Measurements from ENCODE around the gene BST1.
"Not testable (repeated sequence)": the region's sequence is repeated elsewhere in the genome, so short reads cannot be mapped to it uniquely, and the experiment has no call there.

GRCh38 chr4:15733061-15733460 is 30.2 kb downstream of the BST1 start:
- TF ChIP-seq POLR2A, CTCF (IDR thresholded peaks at IDR 0.05): not testable (repeated sequence)

All from body of pancreas (tissue), 4 donors.